Epithelial cell of proximal tubule (primary cell): Measurements from ENCODE around the gene NXPE3. TPM values are rescaled to one million over a fixed set of nuclear protein-coding genes. Genes with fewer than 3 reads are reported as not detected.

Source experiments
- DNase-seq: peaks from one replicate; pipeline ENCODE4 v3.0.0-alpha.2; 2011; ENCODE audit warnings: low read depth
- H3K4me3 ChIP-seq: 2 replicates; pipeline ENCODE4 v1.5.1; 2011; ENCODE audit warnings: low read depth, mild to moderate bottlenecking, low read length
- total RNA-seq: library from RNA; depleted of rRNA; stranded (reverse); fragments of >200 nt; gene quantifications from 2 replicates; pipeline ENCODE4 v1.2.3, GENCODE V29; 2015
- TF ChIP-seq, protein P1 (sequence below): conservative IDR thresholded peaks from 2 replicates; pipeline ENCODE4 v1.5.1; 2012; ENCODE audit warnings: low read depth, mild to moderate bottlenecking, low read length

NXPE3 gene
- total RNA-seq, 1 donor from 2014 or later: 8.0 TPM

- TF ChIP-seq, protein P1, sequence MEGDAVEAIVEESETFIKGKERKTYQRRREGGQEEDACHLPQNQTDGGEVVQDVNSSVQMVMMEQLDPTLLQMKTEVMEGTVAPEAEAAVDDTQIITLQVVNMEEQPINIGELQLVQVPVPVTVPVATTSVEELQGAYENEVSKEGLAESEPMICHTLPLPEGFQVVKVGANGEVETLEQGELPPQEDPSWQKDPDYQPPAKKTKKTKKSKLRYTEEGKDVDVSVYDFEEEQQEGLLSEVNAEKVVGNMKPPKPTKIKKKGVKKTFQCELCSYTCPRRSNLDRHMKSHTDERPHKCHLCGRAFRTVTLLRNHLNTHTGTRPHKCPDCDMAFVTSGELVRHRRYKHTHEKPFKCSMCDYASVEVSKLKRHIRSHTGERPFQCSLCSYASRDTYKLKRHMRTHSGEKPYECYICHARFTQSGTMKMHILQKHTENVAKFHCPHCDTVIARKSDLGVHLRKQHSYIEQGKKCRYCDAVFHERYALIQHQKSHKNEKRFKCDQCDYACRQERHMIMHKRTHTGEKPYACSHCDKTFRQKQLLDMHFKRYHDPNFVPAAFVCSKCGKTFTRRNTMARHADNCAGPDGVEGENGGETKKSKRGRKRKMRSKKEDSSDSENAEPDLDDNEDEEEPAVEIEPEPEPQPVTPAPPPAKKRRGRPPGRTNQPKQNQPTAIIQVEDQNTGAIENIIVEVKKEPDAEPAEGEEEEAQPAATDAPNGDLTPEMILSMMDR: no peak
- DNase-seq: no peak
- peak overlapping the region; percentile 60 for H3K4me3 ChIP-seq
Measured at GRCh38 chr3:101848326-101848725, 69.3 kb downstream of the NXPE3 start.

DNA sequence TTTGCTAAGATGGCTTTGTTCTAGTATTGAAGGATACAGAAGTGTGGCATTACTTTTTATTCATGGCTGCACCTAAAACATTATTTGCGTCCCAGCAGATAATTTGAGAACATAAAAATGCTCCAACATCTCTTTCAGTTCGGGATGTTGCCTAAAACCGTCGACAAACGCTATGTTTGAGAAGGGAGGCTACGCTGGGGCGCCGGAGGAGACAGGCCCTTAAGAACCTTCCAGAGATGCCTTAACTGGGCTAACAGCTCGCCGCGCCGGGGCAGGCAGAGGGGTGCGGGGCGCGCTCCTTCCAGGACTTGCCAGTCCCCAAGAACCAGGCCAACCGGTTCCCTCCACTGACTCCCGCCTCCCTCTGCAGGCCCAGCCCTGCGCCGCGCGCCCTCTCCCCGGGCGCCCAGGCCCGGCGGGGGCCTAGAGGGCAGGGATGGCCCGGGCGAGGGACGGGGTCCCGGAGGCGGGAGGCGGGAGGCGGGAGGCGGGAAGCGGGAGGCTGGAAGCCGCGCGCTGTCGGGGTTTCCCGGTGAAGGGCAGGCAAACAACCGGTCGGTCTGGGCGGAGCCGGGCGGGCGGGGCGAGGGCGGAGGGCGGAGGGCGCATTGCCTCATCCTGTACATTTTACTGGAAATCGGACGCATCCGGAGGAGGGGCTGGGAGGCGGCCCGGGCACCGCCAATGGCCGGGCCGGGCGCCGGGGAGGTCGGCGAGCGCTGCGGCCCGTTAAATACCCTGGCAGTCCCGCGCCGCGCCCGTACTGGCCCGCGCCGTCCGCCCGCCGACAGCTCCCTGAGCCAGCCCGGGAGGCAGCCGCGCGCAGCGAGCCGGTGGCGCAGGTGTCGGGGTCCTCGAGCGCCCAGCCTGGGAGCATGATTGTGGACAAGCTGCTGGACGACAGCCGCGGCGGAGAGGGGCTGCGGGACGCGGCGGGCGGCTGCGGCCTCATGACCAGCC, 70.0 kb downstream of the NXPE3 start, which contains the start of gene NFKBIZ:
NFKBIZ (plus strand) TSS at position 761 of the 960 bp plus-strand sequence; CDS start at position 876, 115 bp downstream.
- peak within 1 kb of the TSS; percentile 96 for H3K4me3 ChIP-seq
- TF ChIP-seq, protein P1: peak; percentile 3
- DNase-seq: no peak

- TF ChIP-seq, protein P1: no peak
- peak overlapping the region; percentile 96 for H3K4me3 ChIP-seq
- DNase-seq: no peak
Measured at GRCh38 chr3:101849714-101850245, 70.8 kb downstream of the NXPE3 start.

GRCh38 chr3:101850246-101851051, 71.4 kb downstream of the NXPE3 start:
- TF ChIP-seq, protein P1: no peak
- H3K4me3 ChIP-seq: peak overlapping the region; percentile 96
- DNase-seq: no peak

DNA sequence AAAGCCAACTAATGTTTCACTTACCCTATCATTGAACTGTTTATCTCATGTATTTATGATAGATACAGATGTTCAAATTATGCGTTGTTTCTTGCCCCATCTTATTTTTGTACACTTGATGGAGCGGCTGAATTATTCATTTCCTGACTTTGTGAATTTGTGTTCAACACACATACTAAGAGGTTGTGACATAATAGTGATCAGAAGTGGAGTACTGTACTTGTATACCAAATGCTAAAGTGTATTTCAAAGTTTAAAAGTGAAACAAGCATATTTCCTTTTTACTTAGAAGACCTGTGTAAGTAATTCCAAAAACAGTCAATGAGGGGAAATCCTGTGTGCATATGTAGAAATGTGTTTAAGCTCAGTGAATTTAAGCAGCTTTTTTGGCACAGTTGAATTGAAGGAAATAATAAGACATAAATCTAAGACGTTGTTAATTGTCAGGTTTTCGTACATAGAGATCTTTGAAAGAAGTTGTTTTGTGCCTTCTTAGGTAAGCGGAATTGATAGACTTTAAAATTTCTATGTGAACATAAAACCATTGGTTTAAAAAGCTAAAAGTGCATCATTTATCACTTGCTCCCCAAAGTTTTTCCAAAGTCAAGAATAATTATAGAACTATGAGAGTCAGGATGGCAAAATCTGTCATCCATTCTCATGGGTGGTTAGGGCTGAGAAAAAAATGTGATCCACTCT, 72.2 kb downstream of the NXPE3 start:
- TF ChIP-seq, protein P1: no peak
- no peak for DNase-seq

More for the DNA sequence above, 72.2 kb downstream of the NXPE3 start:
- H3K4me3 ChIP-seq: peak overlapping the region; percentile 96
